Lower leg skin (tissue), 3 donors: ENCODE results near the gene GDF7.

Source experiments
- CTCF ChIP-seq, 3 donors: fragments of 450-650 bp; IDR thresholded peaks; one replicate each; pipeline ENCODE4 v1.5.1; 2016; ENCODE audit warnings: antibody characterized with exemption in 3 of 3, mild to moderate bottlenecking in 3 of 3, moderate library complexity in 2 of 3
- POLR2A ChIP-seq, 2 donors: fragments of 450-650 bp; IDR thresholded peaks; one replicate each; pipeline ENCODE4 v1.6.1; 2016 to 2017; ENCODE audit warnings: antibody characterized with exemption in 2 of 2, mild to moderate bottlenecking in 1 of 2, moderate library complexity in 1 of 2

DNA sequence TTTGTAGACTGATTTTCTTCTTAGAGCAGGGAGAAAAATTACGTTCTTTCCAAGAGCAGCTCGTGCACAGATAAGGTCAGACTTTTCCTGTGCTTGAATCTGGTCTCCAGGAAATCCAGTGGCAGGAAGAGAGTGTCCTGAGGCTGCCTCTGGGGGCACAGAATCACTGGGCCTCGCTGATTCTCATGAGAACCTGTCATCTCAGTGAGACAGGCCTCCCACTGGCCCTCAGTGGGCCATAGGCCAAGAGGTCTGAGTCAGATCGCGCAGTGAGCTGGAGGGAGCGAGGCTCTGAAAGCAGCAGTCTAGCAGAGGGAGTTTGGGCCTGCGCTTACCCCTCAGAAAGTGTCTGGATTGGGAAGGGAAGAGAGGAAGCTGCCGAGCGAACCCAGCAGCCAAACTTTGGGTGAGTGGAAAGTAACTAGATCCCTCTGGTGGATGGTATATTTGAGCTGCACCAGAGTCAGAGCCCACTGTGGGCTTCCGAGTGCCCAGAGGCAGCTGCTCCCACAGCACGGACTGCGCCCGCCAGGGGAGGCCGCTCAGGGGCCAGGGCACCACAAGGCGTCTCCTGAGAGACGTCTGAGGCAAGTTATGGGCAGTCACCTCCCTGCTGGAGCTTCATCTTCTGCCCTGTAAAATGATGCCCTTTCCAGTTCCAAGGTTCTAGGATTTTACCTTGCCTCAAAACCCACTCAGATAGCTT lies 8.2 kb downstream of the GDF7 start:
- TF ChIP-seq POLR2A (IDR thresholded peaks at IDR 0.05) = no peak
- no peak for TF ChIP-seq CTCF (IDR thresholded peaks at IDR 0.05)
